T47D (cell line): ENCODE measurements around the gene PKD1L1.
"Not testable (repeated sequence)": the region's sequence is repeated elsewhere in the genome, so short reads cannot be mapped to it uniquely, and the experiment has no call there.

Experiments
- DNase-seq, 2 experiments: peaks; one replicate each; pipeline versions ENCODE4 v3.0.0 to v3.0.0-alpha.2; 2011 to 2012; ENCODE audit warnings: low read depth in 1 of 2, low spot score in 1 of 2
- JUND ChIP-seq: IDR thresholded peaks from 2 replicates; pipeline ENCODE4 v1.6.1; 2012; ENCODE audit warnings: low read depth
- in situ Hi-C: cut with HindIII; loops from 2 replicates; pipeline ENCODE4 v1.10.0; 2016; ENCODE audit warnings: low sequenced_read_pairs, low pct_unique_long_range_greater_than_20kb

The PKD1L1 gene, protein sequence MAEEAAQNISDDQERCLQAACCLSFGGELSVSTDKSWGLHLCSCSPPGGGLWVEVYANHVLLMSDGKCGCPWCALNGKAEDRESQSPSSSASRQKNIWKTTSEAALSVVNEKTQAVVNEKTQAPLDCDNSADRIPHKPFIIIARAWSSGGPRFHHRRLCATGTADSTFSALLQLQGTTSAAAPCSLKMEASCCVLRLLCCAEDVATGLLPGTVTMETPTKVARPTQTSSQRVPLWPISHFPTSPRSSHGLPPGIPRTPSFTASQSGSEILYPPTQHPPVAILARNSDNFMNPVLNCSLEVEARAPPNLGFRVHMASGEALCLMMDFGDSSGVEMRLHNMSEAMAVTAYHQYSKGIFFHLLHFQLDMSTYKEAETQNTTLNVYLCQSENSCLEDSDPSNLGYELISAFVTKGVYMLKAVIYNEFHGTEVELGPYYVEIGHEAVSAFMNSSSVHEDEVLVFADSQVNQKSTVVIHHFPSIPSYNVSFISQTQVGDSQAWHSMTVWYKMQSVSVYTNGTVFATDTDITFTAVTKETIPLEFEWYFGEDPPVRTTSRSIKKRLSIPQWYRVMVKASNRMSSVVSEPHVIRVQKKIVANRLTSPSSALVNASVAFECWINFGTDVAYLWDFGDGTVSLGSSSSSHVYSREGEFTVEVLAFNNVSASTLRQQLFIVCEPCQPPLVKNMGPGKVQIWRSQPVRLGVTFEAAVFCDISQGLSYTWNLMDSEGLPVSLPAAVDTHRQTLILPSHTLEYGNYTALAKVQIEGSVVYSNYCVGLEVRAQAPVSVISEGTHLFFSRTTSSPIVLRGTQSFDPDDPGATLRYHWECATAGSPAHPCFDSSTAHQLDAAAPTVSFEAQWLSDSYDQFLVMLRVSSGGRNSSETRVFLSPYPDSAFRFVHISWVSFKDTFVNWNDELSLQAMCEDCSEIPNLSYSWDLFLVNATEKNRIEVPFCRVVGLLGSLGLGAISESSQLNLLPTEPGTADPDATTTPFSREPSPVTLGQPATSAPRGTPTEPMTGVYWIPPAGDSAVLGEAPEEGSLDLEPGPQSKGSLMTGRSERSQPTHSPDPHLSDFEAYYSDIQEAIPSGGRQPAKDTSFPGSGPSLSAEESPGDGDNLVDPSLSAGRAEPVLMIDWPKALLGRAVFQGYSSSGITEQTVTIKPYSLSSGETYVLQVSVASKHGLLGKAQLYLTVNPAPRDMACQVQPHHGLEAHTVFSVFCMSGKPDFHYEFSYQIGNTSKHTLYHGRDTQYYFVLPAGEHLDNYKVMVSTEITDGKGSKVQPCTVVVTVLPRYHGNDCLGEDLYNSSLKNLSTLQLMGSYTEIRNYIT (N-terminal part only)

DNA sequence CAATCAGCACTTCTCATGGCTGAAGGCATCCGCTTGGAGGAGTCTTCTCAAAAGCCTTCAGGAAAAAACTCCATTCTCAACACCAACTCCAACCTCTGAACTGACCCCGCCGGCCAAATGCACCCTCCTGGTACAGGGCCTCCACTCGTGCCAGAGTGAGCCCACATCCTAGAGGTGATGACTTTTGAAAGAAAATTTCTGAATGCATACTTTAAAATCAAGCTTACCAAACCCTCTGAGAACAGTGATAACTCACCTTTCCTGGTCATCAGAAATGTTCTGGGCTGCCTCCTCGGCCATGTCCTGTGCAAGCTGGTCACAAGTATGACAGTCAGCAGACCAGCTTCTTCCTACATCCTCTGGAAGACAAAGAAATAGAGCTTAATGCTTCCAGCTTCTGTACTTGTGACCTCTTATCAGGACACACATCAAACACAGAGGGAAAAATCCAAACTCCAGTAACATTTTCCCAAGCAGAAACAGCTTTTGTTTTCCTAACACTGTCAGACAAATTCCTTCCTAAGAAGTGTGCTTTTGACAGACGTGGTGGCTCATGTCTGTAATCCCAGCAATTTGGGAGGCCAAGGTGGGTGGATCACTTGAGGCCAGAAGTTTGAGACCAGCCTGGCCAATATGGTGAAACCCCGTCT, at the start of gene PKD1L1:
TSS of gene PKD1L1 (minus strand) at position 326 of the 650 bp plus-strand sequence. CDS start at position 300, 26 bp downstream.
- no peak for TF ChIP-seq JUND
- in situ Hi-C loops, result no loop called here
- peak in 1 of 2 experiments; percentile 17 for DNase-seq

DNA sequence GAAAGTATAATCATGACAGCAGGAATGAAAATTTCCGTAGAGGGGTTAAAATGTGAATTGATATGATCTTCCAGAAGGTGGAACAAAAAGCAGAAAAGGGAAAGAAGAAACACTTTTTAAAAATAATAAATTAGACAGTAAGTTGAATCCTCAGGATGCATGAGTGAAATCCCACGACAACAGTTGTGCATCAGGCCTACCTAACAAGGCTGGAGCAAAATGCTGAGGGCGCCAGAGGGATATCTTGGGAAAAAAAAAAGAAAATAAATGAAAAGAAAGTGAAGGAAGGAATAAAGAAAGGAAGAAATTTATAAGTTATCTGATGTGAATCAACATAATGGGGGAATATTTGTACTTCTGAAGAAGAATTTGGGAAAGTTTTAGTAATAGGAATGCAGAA, 44.2 kb upstream of the PKD1L1 start:
- DNase-seq, result no peak
- in situ Hi-C loops, result no loop called here
- TF ChIP-seq JUND, result no peak

DNA sequence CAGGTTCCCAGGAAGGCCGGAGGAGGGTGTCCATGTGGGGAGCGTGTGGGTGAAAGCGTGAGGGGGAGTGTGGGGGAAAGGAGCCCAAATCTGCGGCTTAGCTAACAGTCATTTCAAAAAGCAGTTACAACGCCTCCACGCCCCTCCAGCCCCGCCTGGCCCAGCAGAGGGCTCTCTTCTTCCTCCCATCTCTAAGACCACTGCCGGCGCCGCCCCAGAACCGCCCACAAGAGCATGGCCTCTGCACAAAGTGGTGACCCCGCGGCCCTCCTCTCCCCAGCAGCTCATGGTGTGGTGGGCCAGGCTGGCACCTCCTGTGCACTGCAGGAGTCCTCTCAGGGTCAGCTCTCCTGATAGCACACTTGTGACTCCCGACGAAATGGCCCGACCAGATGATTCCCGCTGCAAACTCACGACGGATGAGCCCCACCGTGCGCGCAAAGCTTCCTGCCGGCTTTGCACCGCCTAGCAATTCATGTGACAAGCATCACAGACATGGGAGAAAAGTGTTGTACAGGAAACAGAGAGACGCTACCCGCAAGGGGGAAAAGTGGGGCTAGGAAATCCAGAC, 43.6 kb upstream of the PKD1L1 start:
- TF ChIP-seq JUND, result no peak
- peak; percentile 59 to 81 for DNase-seq
- in situ Hi-C loops, result no loop called here

DNA sequence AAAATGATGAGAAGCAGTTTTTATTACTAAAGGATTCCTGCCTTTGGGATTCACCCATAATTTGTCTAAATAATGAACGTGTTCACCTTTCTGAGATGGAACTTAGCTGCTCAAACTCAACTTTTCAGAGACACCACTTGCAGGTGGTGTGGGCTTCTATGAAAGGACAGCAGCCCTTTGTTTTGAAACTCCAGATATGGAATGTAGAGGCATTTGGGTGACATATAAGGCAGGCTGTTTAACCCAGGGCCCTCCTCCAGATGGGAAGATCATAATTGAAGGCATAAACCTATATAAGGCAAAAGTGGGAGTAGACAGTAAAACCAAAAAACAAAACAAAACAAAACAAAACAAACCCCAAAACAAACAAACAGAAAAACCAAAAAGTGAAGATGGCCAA, 43.0 kb upstream of the PKD1L1 start:
- DNase-seq, result no peak
- no peak for TF ChIP-seq JUND
- in situ Hi-C loops, result no loop called here

DNA sequence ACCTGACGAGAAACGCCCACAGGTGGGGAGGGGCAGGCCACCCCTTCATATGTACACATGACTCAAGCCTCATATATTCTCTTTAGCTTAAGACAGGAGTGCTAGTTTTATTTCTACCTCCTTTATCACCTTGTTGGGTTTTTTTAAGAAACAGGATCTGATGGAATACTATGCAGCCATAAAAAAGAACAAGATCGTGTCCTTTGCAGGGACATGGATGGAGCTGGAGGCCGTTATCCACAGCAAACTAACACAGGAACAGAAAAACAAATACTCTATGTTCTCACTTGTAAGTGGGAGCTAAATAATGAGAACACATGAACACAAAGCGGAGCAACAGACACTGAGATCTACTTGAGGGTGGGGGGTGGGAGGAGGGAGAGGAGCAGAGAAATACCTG, 42.3 kb upstream of the PKD1L1 start:
- no peak for DNase-seq
- TF ChIP-seq JUND, result no peak
- in situ Hi-C loops, result no loop called here

DNA sequence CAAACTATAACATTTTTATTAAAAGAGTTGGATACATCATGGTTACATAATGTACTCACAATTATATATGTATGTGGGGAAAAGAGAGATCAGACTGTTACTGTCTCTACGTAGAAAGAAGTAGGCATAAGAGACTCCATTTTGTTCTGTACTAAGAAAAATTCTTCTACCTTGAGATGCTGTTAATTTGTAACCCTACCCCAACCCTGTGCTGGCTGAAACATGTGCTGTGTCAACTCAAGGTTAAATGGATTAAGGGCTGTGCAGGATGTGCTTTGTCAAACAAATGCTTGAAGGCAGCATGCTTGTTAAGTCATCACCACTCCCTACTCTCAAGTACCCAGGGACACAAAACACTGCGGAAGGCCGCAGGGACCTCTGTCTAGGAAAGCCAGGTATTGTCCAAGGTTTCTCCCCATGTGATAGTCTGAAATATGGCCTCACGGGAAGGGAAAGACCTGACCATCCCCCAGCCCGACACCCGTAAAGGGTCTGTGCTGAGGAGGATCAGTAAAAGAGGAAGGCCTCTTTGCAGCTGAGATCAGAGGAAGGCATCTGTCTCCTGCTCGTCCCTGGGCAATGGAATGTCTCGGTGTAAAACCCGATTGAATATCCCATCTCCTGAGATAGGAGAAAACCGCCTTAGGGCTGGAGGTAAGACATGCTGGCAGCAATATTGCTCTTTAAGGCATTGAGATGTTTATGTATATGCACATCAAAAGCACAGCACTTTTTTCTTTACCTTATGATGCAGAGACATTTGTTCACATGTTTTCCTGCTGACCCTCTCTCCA, 41.5 kb upstream of the PKD1L1 start:
- in situ Hi-C loops, DNase-seq: not testable (repeated sequence)

DNA sequence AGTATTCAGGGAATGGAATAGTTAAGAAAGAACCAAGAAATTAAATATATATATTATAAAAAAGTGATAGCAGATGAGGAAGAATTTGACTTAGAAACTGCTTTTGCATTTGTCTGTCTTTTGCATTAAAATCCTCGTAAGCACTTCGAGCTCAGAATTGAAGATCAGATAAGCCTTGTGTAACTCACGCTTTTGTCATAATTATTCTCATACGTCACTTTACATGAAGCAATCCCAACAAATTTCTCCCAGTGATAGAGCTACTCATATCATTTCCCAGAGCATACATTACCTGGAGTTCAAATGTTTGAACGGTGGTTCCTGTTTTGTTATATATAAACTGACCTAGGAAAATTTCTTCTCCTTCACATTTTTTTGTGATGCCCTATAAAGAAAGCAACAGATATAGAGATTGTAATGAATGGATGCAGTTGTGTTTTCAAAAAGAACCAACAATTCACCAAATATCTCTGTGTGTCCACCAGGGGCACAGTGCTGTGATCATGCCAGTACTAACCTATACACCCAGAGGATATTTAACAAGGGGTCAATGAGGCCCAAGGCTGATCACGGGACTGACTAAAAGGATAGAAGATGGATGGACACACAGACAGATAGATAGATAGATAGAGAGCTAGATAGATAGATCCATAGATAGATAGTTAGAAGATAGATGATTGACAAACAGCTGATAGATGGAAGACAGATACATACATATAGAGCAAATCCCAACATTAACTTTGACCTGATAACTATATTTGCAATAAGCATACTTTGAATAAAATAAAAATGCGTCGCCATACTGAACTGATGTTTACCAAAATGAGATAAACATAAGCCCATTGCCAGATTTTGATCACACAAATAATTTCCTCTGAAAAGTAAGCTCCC, 40.5 kb upstream of the PKD1L1 start:
- TF ChIP-seq JUND, result no peak
- DNase-seq, result no peak
- in situ Hi-C loops, result no loop called here

DNA sequence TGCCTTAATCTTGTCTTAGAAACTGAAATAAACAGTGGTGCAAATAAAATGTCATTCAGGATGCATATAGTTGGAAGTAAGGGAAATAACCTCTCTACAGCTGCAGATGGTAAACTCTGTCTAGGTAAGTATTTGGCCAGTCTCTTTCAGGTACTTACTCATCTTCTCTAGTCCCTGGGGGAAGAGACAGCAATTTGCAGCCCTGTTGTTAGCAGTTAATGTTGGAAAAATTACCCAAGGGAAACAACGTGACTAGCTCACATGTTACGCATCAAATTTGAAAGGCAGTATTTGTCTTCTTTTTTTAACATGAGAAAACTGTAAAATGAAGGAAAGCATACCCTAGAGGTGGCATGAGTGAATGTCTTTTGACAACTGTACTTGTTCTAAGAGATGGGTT, 34.3 kb upstream of the PKD1L1 start:
- no peak for DNase-seq
- in situ Hi-C loops, result no loop called here
- no peak for TF ChIP-seq JUND

DNA sequence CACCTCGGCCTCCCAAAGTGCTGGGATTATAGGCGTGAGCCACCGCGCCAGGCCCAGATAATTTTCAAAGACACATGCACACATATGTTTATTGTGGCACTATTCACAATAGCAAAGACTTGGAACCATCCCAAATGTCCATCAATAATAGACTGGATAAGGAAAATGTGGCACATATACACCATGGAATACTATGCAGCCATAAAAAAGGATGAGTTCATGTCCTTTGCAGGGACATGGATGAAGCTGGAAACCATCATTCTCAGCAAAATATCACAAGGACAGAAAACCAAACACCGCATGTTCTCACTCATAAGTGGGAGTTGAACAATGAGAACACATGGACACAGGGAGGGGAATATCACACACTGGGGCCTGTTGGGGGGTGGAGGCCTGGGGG, 32.4 kb upstream of the PKD1L1 start:
- DNase-seq, in situ Hi-C loops: not testable (repeated sequence)

DNA sequence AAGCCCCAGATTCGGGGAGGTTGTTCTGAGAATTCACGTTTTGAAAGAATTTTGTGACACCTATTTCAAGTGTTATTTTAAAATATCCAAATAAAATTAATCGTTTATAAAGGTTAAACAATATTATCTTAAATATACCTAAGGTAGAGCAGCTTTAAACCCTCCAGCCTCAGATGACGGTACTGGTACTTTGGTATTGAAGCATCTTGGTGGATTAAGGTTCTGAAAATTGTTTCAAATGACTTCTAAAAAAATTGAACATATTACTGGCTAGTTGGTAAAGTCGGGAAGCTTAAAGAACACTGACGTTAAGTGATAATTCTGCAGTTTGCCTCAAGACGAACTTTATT, 31.5 kb upstream of the PKD1L1 start:
- TF ChIP-seq JUND, result no peak
- no peak for DNase-seq
- in situ Hi-C loops, result no loop called here
